Pancreas (tissue), 10 donors: ENCODE data around the gene IRF2BPL. TPM values are rescaled to one million over a fixed set of nuclear protein-coding genes. Genes with fewer than 3 reads are reported as not detected.
A peak's percentile ranks its signal among the peaks of the same experiment; 100 is the strongest.

Experiments
- ATAC-seq, 4 donors: fragments of 200-7000 bp; cut with Tn5 transposase; one replicate each; pipeline versions ENCODE4 v1.8.0 to v1.9.1; 2020; ENCODE audit warnings: mild to moderate bottlenecking in 4 of 4, moderate library complexity in 4 of 4
- DNase-seq, 6 donors: peaks; one replicate each; pipeline ENCODE4 v3.0.0-alpha.2; 2020
- FAIRE-seq: peaks from 2 replicates; lab custom pipeline; 2012; peaks lifted over from hg19 to GRCh38; lab: Jason Lieb, UNC
- H3K27ac ChIP-seq, 4 donors: fragments of 200-600 bp; sonication (generic); 1 replicate in 3 of 4; 2 replicates in 1 of 4; pipeline versions ENCODE4 v1.5.0 to v1.8.0; 2020
- H3K27me3 ChIP-seq, 4 donors: fragments of 200-600 bp; one replicate each; pipeline ENCODE4 v1.8.0; 2021
- H3K36me3 ChIP-seq, 3 donors: fragments of 200-600 bp; sonication (generic) in 1 of 3; one replicate each; pipeline versions ENCODE4 v1.5.0 to v1.8.0; 2020 to 2021
- H3K4me1 ChIP-seq, 3 donors: fragments of 200-600 bp; one replicate each; pipeline ENCODE4 v1.8.0; 2021
- H3K4me3 ChIP-seq, 4 donors: fragments of 200-600 bp; sonication (generic) in 2 of 4; one replicate each; pipeline versions ENCODE4 v1.5.0 to v1.8.0; 2020 to 2021
- H3K9me3 ChIP-seq, 4 donors: fragments of 200-600 bp; one replicate each; pipeline ENCODE4 v1.8.0; 2021
- WGBS, 2 donors: extraction: QIAGEN DNeasy Blood & Tissue Kit; methylation state at CpG; one replicate each; pipeline ENCODE4 v1.1.7; 2013; 5-methylcytosine and 5-hydroxymethylcytosine counted together
- intact Hi-C, 3 donors: fragments of 100-400 bp; cut with DNase I; formaldehyde crosslinking; loops; one replicate each; pipeline versions ENCODE4 v1.11.1 to v1.14.2; 2022
- polyA plus RNA-seq, 2 donors: library from polyadenylated mRNA; stranded (reverse); fragments of 200-250 nt; gene quantifications; one replicate each; pipeline ENCODE4 v1.2.3, GENCODE V29; 2013
- total RNA-seq, 6 donors: library from RNA; stranded (reverse); fragmentation: NEBNext Ultra II Directional in 4 of 6; extraction: Animal tissue kit (Norgen Biotek cat#: 25700) in 4 of 6; gene quantifications; one replicate each; pipeline versions ENCODE4 v1.2.1 to v1.2.4, GENCODE V29; 2021 to 2023
- TF ChIP-seq, protein P1 (sequence below), 4 donors: fragments of 200-600 bp; sonication (generic) in 3 of 4; IDR thresholded peaks; one replicate each; pipeline versions ENCODE4 v1.5.0 to v1.8.0; 2021; ENCODE audit warnings: antibody characterized with exemption in 4 of 4
- donor health status: healthy with polysubstance abuse.
- donor health status: DM: no; HTN: no; CAD: no; lungs with moderate emphysema.
- donor health status: DM: no; HTN: no; CAD: no.
- donor health status: control.
- donor health status: control.
- donor health status: Bipolar disorder and iron deficiency.
- donor health status: DM: yes; HTN: yes; CAD: no.
- donor health status: DM: no; HTN: no; CAD: no.
- donor health status: DM: no; HTN: no; CAD: no.
- donor health status: DM: yes; HTN: yes; CAD: no.

IRF2BPL gene
- total and polyA plus RNA-seq, 8 donors = 6.2 to 32.2 (median 19.0) TPM

DNA sequence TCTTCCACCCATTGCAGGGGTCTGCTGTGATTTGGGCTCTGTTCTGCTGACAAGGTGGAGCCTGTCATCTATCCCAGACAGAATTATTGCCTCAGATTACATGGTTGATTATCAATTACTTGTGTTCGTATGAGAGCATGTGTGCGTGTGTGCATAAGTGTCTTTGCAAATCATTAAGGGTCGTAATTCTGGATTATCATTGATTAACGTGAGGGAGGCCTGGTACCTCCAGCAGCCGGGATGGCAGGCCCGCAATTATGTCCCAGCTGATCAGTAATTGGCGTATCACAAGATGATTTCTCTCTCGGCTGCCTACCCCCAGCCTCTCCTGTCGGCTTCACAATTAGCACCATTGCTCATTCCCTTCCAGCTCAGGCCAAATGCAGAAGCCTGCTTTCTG lies 29.6 kb upstream of the IRF2BPL start:
- peaks cover 0 to under 1% (median 0%) of the 10 kb centered on the region in 3 donors for H3K4me1 ChIP-seq
- no peak overlapping the region for H3K4me3 ChIP-seq
- WGBS, 2 donors = 80 to 87% methylated on average over 9 of the region's 9 CpGs
- H3K36me3 ChIP-seq = no peaks in the 10 kb centered on the region
- no peak for ATAC-seq
- TF ChIP-seq, protein P1, sequence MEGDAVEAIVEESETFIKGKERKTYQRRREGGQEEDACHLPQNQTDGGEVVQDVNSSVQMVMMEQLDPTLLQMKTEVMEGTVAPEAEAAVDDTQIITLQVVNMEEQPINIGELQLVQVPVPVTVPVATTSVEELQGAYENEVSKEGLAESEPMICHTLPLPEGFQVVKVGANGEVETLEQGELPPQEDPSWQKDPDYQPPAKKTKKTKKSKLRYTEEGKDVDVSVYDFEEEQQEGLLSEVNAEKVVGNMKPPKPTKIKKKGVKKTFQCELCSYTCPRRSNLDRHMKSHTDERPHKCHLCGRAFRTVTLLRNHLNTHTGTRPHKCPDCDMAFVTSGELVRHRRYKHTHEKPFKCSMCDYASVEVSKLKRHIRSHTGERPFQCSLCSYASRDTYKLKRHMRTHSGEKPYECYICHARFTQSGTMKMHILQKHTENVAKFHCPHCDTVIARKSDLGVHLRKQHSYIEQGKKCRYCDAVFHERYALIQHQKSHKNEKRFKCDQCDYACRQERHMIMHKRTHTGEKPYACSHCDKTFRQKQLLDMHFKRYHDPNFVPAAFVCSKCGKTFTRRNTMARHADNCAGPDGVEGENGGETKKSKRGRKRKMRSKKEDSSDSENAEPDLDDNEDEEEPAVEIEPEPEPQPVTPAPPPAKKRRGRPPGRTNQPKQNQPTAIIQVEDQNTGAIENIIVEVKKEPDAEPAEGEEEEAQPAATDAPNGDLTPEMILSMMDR (IDR thresholded peaks at IDR 0.05) = no peak
- no peaks in the 10 kb centered on the region for H3K9me3 ChIP-seq
- no peak overlapping the region for H3K27ac ChIP-seq
- no peaks in the 10 kb centered on the region for H3K27me3 ChIP-seq
- intact Hi-C loops = loop anchor here in 1 of 3 donors (5.0 kb wide), 1 partner anchor 146 kb away; no protein-coding TSS in a partner anchor
- no peak for FAIRE-seq
- no peak for DNase-seq

- Histone ChIP-seq H3K9me3 (no peaks in the 10 kb centered on the region), H3K4me1 (peaks cover 0 to 11% (median 0%) of the 10 kb centered on the region in 3 donors), H3K4me3 (no peak overlapping the region), H3K36me3 (no peaks in the 10 kb centered on the region), H3K27me3 (no peaks in the 10 kb centered on the region), H3K27ac (no peak overlapping the region)
- ATAC-seq (no peak), DNase-seq (no peak), FAIRE-seq (no peak)
- intact Hi-C loops = loop anchor here in 1 of 3 donors (5.0 kb wide), 1 partner anchor 144 kb away; no protein-coding TSS in a partner anchor
- 90 to 91% methylated on average over 3 of the region's 3 CpGs for WGBS, 2 donors
- TF ChIP-seq, protein P1 (IDR thresholded peaks at IDR 0.05) = no peak
Observed at GRCh38 chr14:77055981-77056380, 27.5 kb upstream of the IRF2BPL start.

- TF ChIP-seq, protein P1 (IDR thresholded peaks at IDR 0.05) = no peak
- H3K27ac ChIP-seq = no peak overlapping the region
- ATAC-seq = no peak
- intact Hi-C loops = loop anchor here in 1 of 3 donors (5.0 kb wide), 1 partner anchor 143 kb away; no protein-coding TSS in a partner anchor
- no peaks in the 10 kb centered on the region for H3K27me3 ChIP-seq
- DNase-seq = no peak
- H3K9me3 ChIP-seq = no peaks in the 10 kb centered on the region
- H3K4me1 ChIP-seq = peaks cover 0 to 13% (median 0%) of the 10 kb centered on the region in 3 donors
- no peaks in the 10 kb centered on the region for H3K36me3 ChIP-seq
- no peak overlapping the region for H3K4me3 ChIP-seq
- FAIRE-seq = no peak
- WGBS, 2 donors = 59 to 67% methylated on average over 5 of the region's 5 CpGs
Observed at GRCh38 chr14:77055306-77055705, 26.8 kb upstream of the IRF2BPL start.

DNA sequence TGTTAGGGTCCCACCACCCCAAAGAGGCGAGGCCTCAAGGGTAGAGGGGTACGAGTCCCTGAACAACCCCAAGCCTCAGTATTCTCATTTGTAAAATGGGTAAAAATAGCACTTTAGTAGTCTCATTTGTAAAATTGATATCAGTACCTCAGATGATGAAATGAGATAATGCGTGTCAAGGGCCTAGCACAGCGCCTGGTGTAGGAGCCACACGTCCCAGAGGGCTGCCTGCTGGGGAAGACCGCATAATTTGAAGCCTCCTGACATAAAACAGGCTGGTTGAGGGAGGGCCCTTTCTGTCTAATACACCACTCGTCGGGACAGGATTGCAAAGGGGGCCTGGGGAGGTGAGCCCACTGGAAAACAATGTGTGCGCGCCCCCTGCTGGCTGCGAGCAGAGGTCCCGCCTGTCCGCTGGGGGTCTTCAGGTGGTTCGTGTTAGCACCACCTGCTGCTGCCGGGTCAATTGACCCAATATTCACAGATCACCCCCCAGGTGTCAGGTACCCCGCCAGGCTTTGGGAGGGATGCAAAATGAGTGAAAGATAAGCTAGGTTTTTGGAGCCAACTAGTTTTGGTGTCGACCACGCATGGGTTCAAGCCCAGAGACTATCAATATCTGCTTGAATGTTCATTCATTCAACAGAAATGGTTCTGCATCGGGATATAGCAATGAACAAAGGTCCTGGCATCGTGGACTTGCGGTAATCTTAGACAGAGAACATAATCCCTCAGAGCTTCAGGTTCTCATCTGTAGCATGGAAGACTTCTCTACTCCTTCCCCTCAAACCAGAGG lies 24.7 kb upstream of the IRF2BPL start:
- ATAC-seq (peak; percentile 76 to 82 (median 81)), FAIRE-seq (no peak), DNase-seq (peak in 4 of 6 donors; percentile 44 to 87 (median 70))
- intact Hi-C loops = no loop called here
- 34 to 42% methylated on average over 21 of the region's 21 CpGs for WGBS, 2 donors
- no peak overlapping the region for H3K4me3 ChIP-seq
- H3K27me3 ChIP-seq = no peaks in the 10 kb centered on the region
- no peaks in the 10 kb centered on the region for H3K9me3 ChIP-seq
- TF ChIP-seq, protein P1 (IDR thresholded peaks at IDR 0.05) = peak; percentile 71 to 86 (median 82)
- H3K4me1 ChIP-seq = peaks cover 0 to 13% (median 0%) of the 10 kb centered on the region in 3 donors
- no peaks in the 10 kb centered on the region for H3K36me3 ChIP-seq
- H3K27ac ChIP-seq = peak overlapping the region in 2 of 4 donors; percentile 37 to 58
